ENCODE measurements around the gene TSPAN8. TPM values are rescaled to one million over a fixed set of nuclear protein-coding genes. Genes with fewer than 3 reads are reported as not detected.

Gene TSPAN8
- total and polyA plus RNA-seq, 2 donors (not counting 1 experiment from before 2014, with no cell fraction given), result 0.17 TPM; not detected in 1

DNA sequence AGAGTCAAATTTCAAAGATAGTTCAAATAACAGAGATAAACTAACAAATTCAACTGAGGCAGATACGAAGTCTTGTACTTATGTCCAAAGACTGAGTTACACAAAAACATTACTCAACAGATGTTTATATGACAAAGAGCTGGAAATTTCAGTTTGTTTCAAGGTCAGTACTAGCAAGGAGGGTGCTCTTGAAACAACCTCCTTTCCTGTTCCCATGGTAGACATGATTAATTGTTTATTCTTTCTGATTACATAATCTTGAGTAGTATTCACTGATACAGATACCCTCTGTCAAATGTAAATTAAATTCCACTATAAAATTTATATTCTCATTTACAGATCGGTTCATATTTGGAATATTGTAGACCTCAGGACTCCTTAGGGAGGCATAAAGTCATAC is 23.4 kb downstream of the TSPAN8 start:
- H3K79me2 ChIP-seq (ENCODE audit: control insufficient read depth, insufficient read depth, low read length), result no peaks in the 10 kb centered on the region
- H3K36me3 ChIP-seq (ENCODE audit: control insufficient read depth, insufficient read depth, low read length), result no peaks in the 10 kb centered on the region
- no peaks in the 10 kb centered on the region for H4K20me1 ChIP-seq (ENCODE audit: control insufficient read depth, extremely low read depth, insufficient read depth, low read length)
- no peak overlapping the region for H2AFZ ChIP-seq (ENCODE audit: low read length)
- DNase-seq (ENCODE audit: low read depth in 2 of 2), result no peak
- no peak overlapping the region for H3K9ac ChIP-seq (ENCODE audit: insufficient read depth, low read length)
- H3K4me3 ChIP-seq (replicated peaks in 1 of 4; ENCODE audit: control extremely low read depth in 1 of 4, insufficient read depth in 1 of 4, low read depth in 3 of 4, low read length in 4 of 4), result no peak overlapping the region
- no peaks in the 10 kb centered on the region for H3K27me3 ChIP-seq (ENCODE audit: control insufficient read depth, insufficient read depth, low read length)
- H3K9me3 ChIP-seq (ENCODE audit: control insufficient read depth, insufficient read depth, low read depth, low read length), result no peaks in the 10 kb centered on the region
- no peaks in the 10 kb centered on the region for H3K4me1 ChIP-seq (ENCODE audit: control insufficient read depth, extremely low read depth, insufficient read depth, low read length)
- H3K27ac ChIP-seq (ENCODE audit: insufficient read depth, low read length), result no peak overlapping the region
- TF ChIP-seq, protein P1, sequence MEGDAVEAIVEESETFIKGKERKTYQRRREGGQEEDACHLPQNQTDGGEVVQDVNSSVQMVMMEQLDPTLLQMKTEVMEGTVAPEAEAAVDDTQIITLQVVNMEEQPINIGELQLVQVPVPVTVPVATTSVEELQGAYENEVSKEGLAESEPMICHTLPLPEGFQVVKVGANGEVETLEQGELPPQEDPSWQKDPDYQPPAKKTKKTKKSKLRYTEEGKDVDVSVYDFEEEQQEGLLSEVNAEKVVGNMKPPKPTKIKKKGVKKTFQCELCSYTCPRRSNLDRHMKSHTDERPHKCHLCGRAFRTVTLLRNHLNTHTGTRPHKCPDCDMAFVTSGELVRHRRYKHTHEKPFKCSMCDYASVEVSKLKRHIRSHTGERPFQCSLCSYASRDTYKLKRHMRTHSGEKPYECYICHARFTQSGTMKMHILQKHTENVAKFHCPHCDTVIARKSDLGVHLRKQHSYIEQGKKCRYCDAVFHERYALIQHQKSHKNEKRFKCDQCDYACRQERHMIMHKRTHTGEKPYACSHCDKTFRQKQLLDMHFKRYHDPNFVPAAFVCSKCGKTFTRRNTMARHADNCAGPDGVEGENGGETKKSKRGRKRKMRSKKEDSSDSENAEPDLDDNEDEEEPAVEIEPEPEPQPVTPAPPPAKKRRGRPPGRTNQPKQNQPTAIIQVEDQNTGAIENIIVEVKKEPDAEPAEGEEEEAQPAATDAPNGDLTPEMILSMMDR (conservative IDR thresholded peaks at IDR 0.05 in 1 of 2, IDR thresholded peaks at IDR 0.05 in 1 of 2; ENCODE audit: low read depth in 1 of 2, low read length in 2 of 2), result no peak
- no peak for TF ChIP-seq EZH2 (IDR thresholded peaks at IDR 0.05; ENCODE audit: low read length, missing control alignments)
- H3K4me2 ChIP-seq (ENCODE audit: extremely low read depth, insufficient read depth, low read length), result no peak overlapping the region

DNA sequence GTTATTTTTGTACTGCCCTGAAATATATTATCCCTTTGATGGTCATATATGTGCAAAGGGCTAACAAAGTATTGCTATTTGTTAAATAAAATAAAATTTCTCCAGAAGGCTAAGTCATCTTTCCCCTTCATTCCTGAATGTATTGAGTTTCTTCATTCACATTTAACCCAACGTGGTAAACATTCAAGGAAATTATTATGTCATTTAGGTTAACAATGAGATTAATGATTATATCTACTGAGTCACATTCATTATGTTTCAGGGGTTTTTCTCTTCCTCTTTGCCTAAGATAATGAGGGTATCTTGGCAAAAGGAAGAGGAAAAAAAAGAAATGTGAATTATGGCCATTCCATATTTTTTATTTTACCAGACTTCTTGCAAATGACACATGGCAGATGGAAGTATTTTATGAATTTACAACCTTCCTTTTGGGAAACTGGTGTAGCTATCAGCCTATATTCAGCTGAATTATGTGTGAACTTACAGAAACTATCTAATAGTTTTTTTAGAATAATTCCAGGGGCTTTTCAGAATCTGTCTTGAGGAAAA is 27.2 kb downstream of the TSPAN8 start:
- Histone ChIP-seq H3K79me2 (ENCODE audit: control insufficient read depth, insufficient read depth, low read length) (no peaks in the 10 kb centered on the region), H3K4me1 (ENCODE audit: control insufficient read depth, extremely low read depth, insufficient read depth, low read length) (no peaks in the 10 kb centered on the region)

DNA sequence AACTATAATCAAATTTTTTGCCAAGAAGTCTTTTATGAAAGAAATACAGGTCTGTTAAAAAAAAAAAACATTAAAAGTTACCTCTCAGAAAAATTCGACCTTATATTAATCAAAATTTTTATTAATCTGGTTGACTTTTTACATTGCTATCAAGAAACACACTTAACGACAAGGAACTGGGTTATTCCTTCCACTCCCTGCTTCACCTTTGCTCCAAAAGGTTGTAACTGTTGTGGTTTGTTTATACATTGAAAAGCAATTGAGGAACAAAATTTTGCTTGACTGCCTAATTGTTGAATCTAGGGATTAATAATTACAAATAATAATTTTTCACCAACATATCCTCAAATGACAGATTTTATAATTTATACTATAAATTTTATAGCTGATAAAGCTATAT is 28.4 kb downstream of the TSPAN8 start:
- no peaks in the 10 kb centered on the region for H4K20me1 ChIP-seq (ENCODE audit: control insufficient read depth, extremely low read depth, insufficient read depth, low read length)
- H3K4me3 ChIP-seq (replicated peaks in 1 of 4; ENCODE audit: control extremely low read depth in 1 of 4, insufficient read depth in 1 of 4, low read depth in 3 of 4, low read length in 4 of 4), result no peak overlapping the region
- no peaks in the 10 kb centered on the region for H3K36me3 ChIP-seq (ENCODE audit: control insufficient read depth, insufficient read depth, low read length)
- H3K27ac ChIP-seq (ENCODE audit: insufficient read depth, low read length), result no peak overlapping the region
- no peak overlapping the region for H3K9ac ChIP-seq (ENCODE audit: insufficient read depth, low read length)
- no peaks in the 10 kb centered on the region for H3K4me1 ChIP-seq (ENCODE audit: control insufficient read depth, extremely low read depth, insufficient read depth, low read length)
- H3K27me3 ChIP-seq (ENCODE audit: control insufficient read depth, insufficient read depth, low read length), result no peaks in the 10 kb centered on the region
- H3K4me2 ChIP-seq (ENCODE audit: extremely low read depth, insufficient read depth, low read length), result no peak overlapping the region
- H3K79me2 ChIP-seq (ENCODE audit: control insufficient read depth, insufficient read depth, low read length), result no peaks in the 10 kb centered on the region
- H2AFZ ChIP-seq (ENCODE audit: low read length), result no peak overlapping the region
- H3K9me3 ChIP-seq (ENCODE audit: control insufficient read depth, insufficient read depth, low read depth, low read length), result no peaks in the 10 kb centered on the region
- DNase-seq (ENCODE audit: low read depth in 2 of 2), result no peak
- TF ChIP-seq EZH2 (IDR thresholded peaks at IDR 0.05; ENCODE audit: low read length, missing control alignments), result no peak
- TF ChIP-seq, protein P1 (conservative IDR thresholded peaks at IDR 0.05 in 1 of 2, IDR thresholded peaks at IDR 0.05 in 1 of 2; ENCODE audit: low read depth in 1 of 2, low read length in 2 of 2), result no peak

More for the DNA sequence above, 27.2 kb downstream of the TSPAN8 start:
- H2AFZ ChIP-seq (ENCODE audit: low read length), result no peak overlapping the region
- no peaks in the 10 kb centered on the region for H3K36me3 ChIP-seq (ENCODE audit: control insufficient read depth, insufficient read depth, low read length)
- no peak overlapping the region for H3K27ac ChIP-seq (ENCODE audit: insufficient read depth, low read length)
- no peaks in the 10 kb centered on the region for H4K20me1 ChIP-seq (ENCODE audit: control insufficient read depth, extremely low read depth, insufficient read depth, low read length)
- H3K4me3 ChIP-seq (replicated peaks in 1 of 4; ENCODE audit: control extremely low read depth in 1 of 4, insufficient read depth in 1 of 4, low read depth in 3 of 4, low read length in 4 of 4), result no peak overlapping the region
- TF ChIP-seq EZH2 (IDR thresholded peaks at IDR 0.05; ENCODE audit: low read length, missing control alignments), result no peak
- TF ChIP-seq, protein P1 (conservative IDR thresholded peaks at IDR 0.05 in 1 of 2, IDR thresholded peaks at IDR 0.05 in 1 of 2; ENCODE audit: low read depth in 1 of 2, low read length in 2 of 2), result no peak
- DNase-seq (ENCODE audit: low read depth in 2 of 2), result no peak
- no peaks in the 10 kb centered on the region for H3K9me3 ChIP-seq (ENCODE audit: control insufficient read depth, insufficient read depth, low read depth, low read length)
- H3K27me3 ChIP-seq (ENCODE audit: control insufficient read depth, insufficient read depth, low read length), result no peaks in the 10 kb centered on the region
- no peak overlapping the region for H3K4me2 ChIP-seq (ENCODE audit: extremely low read depth, insufficient read depth, low read length)
- H3K9ac ChIP-seq (ENCODE audit: insufficient read depth, low read length), result no peak overlapping the region
